ENCODE data around the gene LTBP3.

- TF ChIP-seq CTCF (IDR thresholded peaks at IDR 0.05) (no peak), POLR2A (IDR thresholded peaks at IDR 0.05) (no peak), EP300 (IDR thresholded peaks at IDR 0.05) (no peak)
Measured at GRCh38 chr11:65532388-65533064, 25.6 kb downstream of the LTBP3 start.
